GM21360 (cell line): ENCODE data around the gene TRPV3.
"Not testable (repeated sequence)": the region's sequence is repeated elsewhere in the genome, so short reads cannot be mapped to it uniquely, and the experiment has no call there.

Experiments used
- ATAC-seq: cut with Tn5 transposase; IDR thresholded peaks from one replicate; pipeline ENCODE4 v1.9.1; 2021; ENCODE audit warnings: mild to moderate bottlenecking, moderate library complexity; ENCODE audit not compliant: unreplicated experiment

TRPV3 gene

DNA sequence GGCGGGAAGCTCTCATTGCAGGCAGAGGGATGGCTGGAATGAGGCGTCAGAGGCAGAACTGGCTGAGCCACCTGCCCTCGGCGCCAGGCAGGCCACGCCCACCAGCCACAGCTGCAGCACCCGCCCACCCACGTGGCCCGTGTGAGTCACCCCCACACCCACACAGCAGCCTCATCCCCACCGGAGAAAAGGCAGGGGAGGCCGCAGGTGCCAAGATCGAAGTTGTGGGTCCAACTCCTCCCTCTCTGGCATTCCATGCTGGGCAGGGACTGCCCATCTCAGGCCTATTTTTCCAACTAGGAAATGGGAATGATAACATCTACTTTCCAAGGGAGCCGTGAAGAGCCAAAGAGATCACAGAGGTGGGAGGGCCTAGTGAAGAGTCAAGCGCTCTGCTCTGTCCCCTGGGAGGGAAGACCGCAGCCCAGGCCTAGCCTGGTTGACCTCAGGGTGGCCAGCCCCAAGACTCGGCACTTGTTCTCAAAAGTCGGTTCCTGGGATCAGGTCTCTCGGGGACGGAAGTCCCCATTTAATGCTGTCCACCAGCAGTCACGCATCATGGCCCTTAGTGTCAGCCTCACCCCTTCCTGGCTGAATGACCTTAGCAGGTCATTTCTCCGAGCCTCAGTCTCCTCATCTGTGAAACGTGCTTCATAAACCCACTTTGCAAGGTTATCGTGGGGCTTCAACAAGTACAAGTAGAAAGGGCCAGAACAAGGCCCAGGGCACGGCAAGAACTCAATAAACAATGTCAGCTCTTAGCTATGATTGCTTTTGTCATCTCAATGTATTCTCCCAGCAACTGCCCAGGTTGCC, at the start of gene TRPV3:
TSS of gene TRPV3 (minus strand) at position 45 of the 816 bp plus-strand sequence. CDS start 2,962 bp downstream, outside the sequence.
- no peak for ATAC-seq

DNA sequence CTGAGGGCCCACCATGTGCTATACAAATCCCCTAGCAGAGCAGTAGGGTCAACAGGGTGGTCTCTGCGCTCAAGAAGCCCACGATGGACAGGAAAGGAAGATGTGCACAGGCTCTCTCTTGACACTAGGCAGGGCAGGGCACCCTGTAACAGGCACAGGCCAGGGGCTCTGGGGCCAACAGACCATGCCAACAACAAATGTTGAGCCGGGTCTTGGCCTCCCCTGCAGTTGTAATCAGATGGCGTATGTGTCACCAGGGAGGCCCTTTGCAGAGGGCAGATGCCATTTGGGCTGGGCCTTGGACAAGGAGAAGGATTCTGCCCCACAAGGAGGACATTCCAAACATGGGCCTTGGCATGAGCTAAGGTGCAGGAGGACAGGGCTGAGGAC, 46.3 kb upstream of the TRPV3 start:
- no peak for ATAC-seq

GRCh38 chr17:3603119-3603869, 45.7 kb upstream of the TRPV3 start:
- ATAC-seq: no peak

DNA sequence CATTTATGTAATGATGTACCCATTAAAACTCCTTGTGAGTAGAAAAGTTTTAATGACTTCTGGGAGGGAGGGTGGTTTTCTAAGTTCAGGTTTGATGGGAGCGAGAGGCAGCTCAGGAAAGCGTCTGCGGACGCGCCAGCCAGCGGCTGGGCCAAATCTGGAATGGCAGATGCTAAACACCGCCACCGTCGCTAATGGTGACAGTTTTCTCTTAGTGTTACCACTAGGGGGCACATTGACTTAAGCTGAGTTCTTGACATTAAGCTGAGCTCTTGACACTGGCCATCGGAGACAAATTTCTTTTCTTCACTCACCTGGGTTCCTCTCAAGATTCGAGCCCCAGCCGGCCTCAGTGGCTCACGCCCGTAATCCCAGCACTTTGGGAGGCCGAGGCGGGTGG, 44.9 kb upstream of the TRPV3 start:
- no peak for ATAC-seq

DNA sequence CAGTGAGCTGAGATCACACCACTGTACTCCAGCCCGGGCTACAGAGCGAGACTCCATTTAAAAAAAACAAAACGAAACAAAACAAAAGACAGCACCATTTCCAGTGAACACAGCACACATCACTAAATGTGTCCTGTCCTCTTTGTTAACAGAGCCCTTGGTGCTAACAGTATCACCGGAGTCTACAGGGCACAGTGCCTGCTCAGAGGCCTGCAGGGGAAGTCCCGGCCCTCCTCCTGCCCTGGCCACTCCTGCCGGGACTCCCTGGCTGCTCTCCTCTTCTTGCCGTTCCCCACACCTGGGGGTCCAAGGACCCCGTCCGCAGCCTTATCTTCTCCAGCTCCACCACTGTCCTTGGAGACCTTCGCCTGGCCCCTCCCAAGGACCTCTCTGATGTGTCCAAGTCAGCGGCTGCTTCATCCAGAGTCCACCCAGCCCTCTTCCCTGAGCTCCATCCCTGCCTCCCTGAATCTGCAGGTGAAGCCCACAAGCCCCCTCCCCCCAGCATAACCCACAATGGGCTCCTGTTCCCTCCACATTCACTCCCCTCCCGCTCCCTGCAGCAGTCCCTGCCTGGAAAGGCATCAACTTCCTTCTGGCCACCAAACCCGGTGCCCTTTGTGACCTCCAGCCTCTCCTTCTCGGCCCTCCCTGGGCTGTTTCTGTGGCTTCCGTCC, 43.1 kb upstream of the TRPV3 start:
- no peak for ATAC-seq

DNA sequence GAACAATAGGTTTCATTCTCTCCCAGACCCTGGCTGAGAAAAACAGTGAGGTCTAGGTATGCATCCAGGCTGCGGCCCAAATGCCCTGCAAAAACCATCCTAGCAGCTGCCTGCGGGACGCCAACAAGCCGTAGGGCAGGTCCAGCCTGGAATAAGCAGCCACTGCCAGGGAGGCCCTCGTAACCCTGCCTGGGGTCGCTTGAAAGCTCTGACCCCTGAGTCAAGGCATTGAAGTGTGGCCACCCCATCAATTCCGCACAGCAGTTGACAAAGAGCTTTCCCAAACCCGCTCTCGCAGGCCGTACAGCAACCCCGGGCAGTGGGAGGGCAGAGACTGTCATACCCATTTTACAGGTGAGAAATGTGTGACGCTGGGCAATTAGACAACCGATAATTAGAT, 40.5 kb upstream of the TRPV3 start:
- ATAC-seq: no peak

- ATAC-seq: no peak
Measured at GRCh38 chr17:3596804-3597464, 39.3 kb upstream of the TRPV3 start.

GRCh38 chr17:3594976-3595375, 37.4 kb upstream of the TRPV3 start:
- ATAC-seq: no peak

DNA sequence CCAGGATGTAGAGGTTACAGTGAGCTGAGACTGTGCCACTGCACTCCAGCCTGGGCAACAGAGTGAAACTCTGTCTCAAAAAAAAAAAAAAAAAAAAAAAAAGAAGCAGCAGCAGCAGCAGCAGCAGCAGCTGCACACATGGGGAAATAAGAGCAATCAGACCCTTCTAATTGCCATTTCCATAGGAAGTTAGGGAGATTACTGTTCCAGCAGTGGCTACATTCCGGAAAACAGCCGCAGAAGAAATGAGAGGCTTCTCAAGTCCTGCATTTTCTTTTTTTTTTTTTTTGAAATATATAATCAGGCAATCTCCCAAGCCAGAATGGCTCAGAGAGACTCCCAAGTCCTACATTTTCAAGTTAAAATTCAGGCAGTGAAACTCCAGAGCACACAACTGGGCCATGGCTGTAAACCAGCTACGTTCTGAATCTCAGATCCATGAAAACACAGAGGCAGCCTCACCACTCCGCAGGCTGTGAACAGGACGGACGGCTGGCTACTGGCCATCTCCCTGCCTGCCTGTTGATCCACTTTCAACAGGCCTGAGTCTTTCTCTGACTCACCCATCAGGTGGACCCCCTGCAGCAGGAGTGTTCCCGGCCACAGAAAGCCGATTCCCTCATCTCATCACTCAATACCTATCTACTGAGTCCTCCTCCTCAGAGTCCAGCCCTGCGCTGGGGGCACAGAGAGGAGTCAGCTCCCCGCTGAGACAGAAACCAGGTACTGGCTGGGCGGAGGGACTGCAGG, 36.6 kb upstream of the TRPV3 start:
- no peak for ATAC-seq

DNA sequence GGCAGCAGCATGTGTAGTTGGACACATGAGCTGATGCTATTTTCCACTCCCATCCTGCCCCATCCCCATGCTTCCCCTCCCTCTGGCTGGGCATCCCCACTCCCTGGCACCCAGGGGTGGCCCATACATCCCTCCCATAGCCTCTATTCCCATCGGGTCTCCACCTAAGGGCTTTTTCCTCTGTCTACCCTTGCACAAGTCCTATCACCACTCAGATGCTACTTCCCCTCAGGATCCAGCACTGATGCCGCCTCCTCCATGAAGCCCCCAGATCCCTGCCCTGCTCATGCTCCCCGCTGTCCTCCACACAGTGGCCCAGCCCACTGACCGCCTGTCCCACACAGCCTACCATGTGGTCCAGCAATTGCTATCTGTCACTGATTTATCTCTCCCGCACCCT, 35.8 kb upstream of the TRPV3 start:
- ATAC-seq: no peak

- no peak for ATAC-seq
Measured at GRCh38 chr17:3592216-3592860, 34.7 kb upstream of the TRPV3 start.

DNA sequence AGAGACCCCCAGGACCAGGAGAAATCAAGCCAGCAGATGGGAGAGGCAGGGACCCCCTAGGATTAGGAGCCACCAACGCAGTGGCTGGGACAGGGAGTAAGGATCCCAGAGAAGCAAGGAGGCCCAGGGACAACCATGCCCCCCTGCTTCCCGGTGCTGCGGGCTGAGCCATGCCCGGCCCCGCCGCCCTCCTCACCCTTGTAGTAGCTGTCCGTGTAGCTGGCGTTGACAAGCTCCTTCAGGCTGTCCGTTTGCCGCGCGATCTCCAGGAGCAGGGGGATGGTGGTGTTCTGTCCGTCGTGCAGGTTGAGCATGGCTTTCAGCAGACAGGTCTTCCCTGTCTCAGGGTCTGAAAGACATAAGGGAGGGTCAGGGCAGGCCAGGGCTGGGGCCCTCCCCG, 33.2 kb upstream of the TRPV3 start:
- no peak for ATAC-seq

- ATAC-seq: no peak
Measured at GRCh38 chr17:3590231-3590630, 32.6 kb upstream of the TRPV3 start.

GRCh38 chr17:3589784-3590183, 32.2 kb upstream of the TRPV3 start:
- no peak for ATAC-seq

DNA sequence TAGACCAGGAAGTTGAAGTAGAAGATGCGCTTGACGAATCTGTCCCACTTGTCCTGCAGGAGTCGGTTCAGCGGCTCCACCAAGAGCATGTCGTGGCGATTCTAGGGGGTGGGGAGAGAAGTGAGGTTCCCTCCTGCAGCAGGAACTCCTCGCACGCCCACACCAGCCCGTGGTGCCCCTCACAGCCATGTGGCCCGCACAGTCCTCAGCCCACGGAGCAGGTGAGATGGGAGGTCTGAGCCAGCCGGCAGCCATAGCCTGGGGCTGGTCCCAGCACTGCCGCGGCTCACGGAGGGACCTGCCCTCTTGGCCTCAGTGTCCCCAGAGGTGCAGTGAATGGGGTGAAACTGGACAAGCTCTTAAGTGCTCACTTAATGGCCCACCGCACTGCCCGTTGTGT, 28.2 kb upstream of the TRPV3 start:
- ATAC-seq: no peak

DNA sequence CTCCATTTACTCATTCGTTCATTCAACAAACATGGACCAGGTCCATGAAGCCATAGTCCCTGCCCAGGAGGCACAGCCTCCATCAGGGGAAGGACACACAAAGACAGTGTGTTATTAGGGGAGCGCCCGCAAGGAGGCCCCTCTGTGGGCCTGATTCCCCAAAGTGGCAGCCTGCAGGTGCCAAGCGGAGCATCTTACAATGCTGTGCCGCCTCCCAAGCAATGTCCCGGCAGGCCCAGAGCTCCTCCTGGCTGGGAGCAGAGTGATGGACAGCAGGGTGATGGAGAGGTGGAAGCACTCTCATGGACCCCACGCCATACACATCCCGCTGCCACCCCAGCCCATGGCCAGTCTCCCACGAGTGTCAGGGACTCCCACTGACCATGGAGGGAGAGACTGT, 25.8 kb upstream of the TRPV3 start:
- ATAC-seq: no peak

GRCh38 chr17:3582915-3583314, 25.3 kb upstream of the TRPV3 start:
- no peak for ATAC-seq

GRCh38 chr17:3578667-3579066, 21.1 kb upstream of the TRPV3 start:
- ATAC-seq: not testable (repeated sequence)

GRCh38 chr17:3576970-3577369, 19.4 kb upstream of the TRPV3 start:
- ATAC-seq: no peak

GRCh38 chr17:3575511-3575910, 17.9 kb upstream of the TRPV3 start:
- ATAC-seq: no peak
